Putamen (tissue), 1 donor: Measurements from ENCODE around the gene TSPYL6.

Experiments used
- DNase-seq: peaks from one replicate; pipeline ENCODE4 v3.0.0-alpha.2; 2016; ENCODE audit warnings: low spot score

TSPYL6 gene

DNA sequence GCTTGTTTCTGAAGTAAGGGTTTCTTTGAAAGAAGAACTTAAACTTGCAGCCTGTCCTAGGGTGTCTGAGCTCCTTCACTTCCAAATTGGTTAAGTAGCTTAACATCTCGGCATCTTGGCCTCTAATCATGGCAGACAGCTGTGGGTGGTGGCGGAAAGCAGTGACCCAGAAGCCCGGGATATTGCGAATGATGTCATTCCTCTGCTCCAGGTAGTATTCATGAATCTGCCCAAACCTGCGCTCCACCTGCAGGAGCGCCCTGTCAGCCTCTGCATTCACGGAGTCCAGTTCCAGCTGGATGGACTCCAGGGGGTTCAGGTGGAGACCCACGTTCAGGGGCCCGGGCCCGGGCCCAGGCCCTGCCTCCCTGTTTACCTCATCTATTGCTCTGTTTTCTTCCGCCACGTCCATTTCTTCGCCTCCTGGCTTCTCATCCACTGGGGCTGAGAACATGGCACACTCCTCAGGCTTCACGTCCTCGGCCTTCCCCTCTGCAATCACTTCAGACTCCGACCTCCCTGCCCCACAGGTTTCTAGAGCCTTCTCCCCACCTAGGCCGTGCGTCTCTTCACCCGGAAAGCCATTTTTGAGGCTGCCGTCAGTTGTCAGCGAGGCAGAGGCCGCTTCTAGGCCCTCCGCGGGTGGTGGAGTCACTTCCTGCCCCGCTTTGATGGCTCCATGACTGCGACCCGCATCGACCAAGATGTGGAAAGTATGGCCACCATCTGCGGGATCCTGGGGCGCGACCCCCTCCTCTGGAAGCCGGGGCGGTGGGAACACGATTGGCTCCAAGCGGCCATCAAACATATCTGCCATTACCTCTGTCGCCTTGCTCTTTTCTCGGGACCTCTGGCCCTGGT, 569 bp downstream of the TSPYL6 start:
- DNase-seq: no peak

DNA sequence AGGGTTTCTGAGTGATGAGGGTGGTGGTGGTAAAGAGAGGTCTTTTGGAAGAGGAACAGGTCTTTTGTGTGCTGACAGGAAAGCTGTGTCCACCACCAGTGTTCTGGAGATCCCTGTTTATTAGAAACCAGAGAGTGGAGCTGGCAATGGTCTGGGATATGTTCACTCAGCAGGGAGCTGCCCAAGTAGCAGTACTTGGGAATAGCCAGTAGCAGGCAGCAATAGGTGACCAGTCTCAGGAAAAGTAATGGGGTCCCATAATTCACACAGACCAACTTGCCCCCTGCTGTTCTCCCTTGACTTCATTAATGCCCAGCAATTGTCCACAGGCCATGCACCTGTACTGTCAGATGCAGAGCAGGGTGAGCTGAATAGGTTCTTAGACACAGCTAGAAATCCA, 1.8 kb downstream of the TSPYL6 start:
- no peak for DNase-seq

DNA sequence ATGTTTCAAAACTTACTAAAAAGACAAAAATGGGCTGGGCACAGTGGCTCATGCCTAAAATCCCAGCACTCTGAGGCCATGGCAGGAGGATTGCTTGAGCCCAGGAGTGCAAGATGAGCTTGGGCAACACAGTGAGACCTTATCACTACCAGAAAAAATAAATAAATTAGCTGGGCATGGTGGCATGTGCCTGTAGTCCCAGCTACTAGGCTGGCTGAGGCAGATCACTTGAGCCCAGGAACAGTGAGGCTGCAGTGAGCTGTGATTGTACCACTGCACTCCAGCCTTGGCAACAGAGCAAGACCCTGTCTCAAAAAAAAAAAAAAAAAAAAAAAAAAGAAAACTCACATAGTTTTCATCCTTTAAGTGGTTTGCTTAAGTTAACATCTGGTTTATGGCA, 6.4 kb downstream of the TSPYL6 start:
- DNase-seq: no peak

DNA sequence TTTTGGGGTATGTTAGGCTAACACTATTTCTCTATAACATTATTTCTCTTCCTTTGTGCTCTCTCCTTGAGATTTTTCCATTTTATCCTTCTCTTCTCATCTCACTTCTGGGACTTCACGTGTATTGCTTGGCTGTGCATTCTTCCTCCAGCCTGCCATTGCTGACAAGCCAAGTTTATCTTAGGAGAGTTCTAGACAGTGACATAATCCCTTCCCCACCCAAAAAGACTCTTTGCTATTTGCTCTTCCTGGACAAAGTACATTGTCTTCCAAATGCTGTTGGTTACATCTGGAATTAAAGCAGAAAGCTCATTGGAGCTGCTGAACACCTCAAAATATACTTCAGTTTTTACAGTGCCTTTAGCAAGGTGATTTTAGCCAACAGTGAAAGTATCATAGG, 8.9 kb downstream of the TSPYL6 start:
- no peak for DNase-seq

DNA sequence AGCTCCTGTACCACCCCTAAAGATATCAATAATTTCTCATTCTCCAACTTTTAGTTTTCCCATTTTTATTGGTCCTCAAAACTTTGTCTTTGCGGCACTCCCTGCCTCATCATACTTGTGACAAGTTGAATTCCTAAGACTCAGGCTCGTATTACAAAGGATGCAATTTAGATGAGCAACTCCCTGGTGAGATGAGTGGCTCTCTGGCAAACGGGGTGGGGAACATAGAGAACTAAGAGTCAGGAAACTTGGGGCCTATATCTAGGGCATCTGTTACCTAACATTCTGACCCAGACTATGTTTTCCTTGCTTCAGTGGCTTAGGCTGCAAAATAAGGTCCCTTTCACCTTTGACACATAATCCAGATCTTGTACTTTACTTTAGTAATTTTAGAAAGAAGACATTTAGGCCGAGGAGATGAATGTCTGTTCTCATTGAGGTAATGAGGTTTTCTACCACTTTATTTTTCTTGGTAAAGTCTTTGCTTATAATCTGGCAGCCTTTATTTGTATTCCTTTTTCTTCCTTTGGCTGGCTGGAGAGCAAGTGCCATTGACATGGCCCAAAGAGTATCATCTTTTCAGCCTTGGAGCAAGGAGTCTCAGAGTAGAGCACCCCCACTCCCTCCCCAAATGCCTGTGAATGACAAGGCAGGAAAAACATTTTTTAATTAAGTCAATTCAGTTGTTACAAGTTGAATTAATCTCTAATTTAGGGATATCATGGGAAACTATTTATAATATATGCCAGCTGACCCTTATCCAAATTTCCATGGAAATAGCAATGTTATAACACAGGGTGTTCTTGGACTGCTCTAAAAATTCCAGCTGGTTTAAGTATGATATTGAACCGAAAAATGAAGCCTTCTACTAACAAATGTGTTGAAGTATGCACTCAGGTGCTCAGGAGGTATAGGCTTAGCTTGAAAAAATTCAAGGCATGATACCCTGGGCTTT, 15.2 kb downstream of the TSPYL6 start:
- no peak for DNase-seq

DNA sequence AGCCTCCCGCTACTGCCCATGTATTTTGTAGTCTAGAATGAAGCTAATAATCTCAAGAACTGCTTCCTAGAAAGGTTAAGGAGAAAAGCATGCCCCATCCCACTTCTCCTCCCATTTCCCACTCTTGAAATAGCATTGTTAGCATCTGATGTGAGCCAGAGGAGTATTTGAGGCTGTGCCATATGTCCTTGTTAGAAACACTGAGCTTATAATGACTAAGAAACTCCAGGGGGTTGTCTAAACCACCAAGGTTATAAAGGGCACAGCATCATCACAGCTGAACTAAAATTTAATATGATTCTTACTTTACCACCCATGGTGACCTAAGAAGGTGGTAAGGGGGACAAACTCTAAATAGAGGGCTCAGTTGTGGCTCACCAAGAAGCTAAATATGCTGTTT, 16.6 kb downstream of the TSPYL6 start:
- DNase-seq: no peak

DNA sequence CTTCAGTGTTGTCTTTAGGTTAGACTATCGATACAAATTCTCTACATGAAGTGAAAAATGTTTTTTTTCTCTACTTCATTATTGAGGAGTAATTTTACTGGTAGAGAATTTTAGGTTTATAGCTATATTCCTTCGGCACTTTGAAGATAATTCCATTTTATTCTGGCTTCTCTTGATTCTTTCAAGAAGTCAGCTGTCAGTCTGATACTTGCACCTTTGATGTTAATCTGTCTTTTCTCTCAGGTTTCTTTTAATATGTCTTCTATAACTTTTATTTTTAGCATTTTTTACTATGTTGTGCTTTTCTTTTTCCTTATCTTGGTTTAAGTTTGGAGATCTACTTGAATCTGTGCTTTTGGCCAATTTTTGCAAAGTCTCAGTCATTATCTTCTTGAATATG, 18.6 kb downstream of the TSPYL6 start:
- DNase-seq: no peak

DNA sequence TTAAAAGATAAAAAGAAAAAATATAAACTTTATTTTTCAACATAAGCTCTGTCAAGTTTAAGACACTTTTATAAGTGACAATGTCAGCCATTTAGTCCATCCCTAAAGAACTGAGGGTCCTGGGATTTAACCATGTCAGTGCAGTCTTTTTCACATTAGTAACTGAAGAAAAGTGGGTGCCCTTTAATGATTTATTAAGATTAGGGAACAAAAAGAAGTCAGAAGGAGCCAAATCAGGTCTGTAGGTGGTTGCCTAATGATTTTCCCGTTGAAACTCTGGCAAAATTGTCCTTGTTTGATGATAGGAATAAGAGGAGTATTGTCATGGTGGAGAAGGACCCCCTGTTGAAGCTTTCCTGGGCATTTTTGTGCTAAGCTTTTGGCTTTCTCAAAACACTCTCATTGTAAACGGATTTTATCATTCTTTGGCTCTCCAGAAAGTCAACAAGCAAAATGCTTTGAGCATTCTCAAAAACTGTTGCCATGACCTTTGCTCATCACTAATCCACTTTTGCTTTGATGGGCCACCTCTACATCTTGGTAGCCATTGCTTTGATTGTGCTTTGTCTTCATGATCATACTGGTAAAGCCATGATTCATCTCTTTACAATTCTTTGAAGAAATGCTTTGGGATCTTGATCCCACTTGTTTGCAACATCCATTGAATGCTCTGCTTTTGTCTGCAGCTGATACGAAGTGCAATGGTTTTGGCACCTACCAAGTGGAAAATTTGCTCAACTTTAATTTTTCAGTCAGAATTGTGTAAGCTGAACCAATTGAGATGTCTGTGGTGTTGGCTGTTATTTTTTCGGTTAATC, 22.0 kb downstream of the TSPYL6 start:
- DNase-seq: no peak

DNA sequence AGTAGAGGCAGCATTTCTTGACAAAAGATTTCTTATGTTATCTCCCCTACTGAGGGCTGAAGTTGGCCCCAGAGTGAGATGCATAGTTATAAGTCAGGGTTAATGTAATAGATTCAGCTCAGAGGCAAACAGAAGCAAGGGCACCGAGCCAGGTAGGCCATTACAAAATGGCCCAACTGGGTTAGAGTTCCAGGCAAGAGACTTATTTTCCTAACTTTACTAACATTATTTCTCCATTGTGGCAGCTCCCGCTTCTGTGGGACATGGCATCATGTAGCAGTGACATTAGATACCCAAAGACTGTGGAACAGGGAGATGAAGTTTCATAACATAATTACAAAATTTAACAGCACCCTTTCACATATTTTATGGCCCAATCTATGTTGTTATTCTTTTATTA, 27.1 kb downstream of the TSPYL6 start:
- DNase-seq: no peak

DNA sequence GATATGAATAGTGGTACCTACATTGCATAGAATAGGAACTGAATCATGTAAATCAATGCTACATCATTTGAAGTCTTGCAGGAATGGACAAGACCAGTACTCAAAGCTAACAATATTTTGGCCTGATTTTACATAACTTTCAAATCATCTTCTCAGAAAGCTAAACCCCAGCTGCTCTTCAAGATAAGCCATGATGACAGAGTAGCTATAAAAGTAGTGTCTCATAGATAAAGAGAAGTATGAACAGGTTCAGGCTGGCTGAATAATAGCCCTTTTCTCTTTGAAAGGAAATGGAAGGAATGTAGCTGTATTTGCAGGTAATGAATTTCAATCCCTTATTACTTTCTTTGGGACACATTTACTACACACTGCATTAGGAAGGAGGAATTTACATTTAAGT, 28.2 kb downstream of the TSPYL6 start:
- no peak for DNase-seq

DNA sequence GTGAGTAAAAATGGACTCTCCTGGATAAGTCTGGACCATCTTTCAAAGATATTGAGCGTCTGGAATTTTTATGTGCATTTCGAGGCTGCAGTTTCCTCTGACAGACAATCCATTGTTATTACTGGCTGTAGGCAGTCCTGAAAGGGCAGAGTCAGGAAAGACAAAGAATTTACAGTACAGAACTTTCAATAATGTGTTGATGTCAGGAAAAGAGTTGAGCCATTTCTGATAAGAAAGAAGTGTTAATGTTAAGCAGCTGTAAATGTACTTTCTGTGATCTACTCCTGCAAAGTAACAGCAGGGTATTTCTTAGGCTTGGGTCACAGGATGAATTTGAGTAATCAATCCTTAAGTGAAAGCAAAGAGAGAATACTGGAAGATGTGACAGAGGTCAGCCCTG, 29.8 kb downstream of the TSPYL6 start:
- peak; percentile 50 for DNase-seq

DNA sequence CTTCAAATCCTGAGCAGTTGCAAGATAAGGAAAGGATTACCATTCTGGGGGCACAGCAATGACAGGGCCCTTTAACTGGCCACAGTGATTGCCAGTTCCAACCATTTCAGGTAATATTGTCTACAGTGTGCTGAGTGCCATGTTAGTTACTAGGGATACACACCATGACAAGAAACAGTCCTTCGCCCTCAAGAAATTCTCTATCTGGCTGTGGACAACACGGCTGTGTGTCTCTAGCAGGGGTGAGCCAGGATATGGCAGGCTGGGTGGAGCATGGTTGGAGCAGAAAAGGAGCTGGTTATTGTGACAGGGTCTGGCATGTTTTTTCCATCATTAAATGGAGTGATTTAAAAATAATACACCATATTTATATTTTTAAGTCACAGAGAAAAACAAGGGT, 31.0 kb downstream of the TSPYL6 start:
- no peak for DNase-seq

DNA sequence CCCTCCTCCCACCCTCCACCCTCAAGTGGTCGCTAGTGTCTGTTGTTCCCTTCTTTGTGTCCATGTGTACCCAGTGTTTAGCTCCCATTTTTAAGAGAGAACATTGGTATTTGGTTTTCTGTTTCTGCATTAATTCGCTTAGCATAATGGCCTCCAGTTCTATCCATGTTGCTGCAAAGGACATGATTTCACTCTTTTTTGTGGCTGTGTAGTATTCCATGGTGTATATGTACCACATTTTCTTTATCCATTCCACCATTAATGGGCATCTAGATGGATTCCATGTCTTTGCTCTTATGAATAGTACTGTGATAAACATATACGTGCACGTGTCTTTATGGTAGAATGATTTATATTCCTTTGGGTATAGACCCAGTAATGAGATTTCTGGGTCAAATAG, 42.9 kb downstream of the TSPYL6 start:
- no peak for DNase-seq

DNA sequence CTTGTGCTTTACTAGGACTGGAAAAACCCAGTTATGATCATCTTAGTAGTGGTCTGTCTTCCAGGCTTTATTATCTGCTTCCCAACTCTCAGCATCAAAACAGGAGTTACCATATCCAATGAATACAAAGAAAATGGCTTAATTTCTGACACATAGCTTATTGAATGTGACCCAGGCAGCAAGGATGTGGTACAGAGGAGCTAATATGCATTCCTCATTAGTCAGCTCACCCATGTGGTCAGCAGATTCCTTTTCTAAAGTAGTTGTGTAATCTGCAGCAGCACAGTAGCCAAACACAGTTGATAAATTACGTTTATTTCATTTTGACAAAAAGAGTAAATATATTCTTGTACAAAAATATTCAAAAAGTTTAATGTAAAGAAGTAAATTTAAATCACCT, 43.6 kb downstream of the TSPYL6 start:
- no peak for DNase-seq

DNA sequence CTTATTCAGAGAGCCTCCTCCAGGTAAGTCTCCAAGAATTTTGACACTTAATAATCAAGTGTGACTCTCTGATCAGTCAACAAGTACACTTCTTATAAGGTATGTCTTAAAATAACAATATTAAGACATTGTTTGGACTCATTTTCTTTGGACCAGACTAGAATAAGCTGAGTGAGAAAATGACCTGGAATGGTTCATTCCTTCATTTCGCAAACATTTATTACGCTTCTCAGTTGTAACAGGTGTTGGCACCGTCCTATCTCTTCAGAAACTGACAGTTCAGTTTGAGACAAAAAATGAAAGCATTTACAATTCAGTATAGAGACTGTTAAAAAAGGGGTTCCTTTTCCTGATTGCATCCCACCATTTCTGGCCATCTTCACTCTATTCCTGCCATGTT, 46.6 kb downstream of the TSPYL6 start:
- DNase-seq: no peak

DNA sequence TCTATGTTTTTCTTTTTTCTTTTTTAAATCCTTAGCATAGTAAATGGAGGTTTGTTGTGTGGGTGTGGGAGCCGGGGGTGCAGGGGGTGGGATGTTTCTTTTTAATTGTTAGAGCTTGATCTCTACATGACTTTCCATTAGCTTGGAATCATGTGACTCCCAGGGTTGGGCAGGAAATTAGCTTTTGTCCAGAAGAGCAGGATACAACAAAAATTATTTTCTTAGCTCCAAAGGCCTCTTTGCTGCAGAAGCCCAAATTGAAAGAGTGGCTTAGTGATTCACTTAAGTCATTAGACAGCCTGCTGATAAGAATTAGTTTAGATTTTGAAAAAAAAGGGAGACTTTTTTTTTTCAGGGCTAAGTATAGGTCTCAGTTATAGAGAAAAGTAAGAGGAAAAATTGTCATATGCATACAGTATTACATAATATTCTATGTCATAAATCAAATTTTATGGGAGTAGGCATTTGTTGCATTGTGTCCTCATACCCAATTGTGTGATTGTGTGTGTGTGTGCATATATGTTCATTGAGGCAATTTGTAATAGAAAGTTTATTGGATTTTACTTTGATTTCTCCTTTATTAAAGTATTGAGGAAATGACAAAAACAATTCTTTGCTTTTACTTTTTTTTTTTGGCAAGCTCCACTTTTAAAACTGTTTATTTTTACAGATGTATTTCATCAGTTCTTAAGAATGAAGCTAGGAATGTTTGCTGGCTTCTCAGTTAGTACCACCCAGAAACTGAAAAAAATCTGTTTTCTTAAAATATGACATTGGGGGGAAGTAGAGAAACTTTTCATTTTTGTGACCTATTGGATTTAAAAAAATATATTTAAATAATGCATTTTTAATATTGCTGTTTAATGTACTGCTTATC, 47.4 kb downstream of the TSPYL6 start:
- peak; percentile 18 for DNase-seq

DNA sequence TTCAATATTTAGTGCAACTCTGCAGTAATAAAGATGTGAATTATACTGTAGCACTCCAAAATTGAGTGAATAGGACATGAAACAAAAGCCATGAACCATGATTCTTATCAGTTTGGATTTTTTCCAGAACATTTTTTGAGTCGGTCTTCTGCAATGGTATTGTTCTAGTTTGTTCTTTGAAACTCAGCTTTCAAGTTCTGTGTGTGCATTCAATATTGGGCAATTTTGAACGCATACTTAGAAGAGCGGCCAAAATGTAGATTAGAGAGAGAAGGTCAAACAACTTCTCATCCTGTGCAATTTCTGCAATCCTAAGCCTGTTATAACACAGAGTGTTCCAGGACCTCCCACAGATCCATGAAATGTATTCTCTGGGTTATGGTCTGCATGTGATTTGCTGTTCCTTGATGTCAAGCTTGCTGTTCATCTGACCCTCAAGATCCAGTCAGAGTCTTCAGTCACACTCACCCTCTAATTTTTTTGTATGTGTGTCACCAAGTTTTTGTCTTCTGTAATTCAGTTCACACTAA, 48.3 kb downstream of the TSPYL6 start:
- no peak for DNase-seq

DNA sequence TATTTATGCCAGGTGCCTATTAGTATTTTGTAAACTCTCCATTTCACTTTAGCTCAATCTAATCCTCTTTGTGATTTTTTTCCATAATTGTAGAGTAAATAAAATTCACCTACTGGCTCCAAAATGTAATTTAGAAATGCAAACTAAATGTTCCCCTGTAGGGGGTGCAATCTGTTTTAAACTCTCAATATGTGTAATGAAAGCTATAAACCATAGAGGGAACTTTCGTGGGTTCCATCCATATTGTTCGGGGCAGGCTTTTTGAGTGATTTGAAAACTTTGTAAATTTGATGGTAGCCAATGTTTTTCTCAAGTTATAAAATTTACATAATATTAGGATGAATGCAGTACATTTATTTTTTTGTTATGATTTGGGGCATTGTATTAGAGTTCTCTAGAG, 49.4 kb downstream of the TSPYL6 start:
- peak; percentile 32 for DNase-seq

DNA sequence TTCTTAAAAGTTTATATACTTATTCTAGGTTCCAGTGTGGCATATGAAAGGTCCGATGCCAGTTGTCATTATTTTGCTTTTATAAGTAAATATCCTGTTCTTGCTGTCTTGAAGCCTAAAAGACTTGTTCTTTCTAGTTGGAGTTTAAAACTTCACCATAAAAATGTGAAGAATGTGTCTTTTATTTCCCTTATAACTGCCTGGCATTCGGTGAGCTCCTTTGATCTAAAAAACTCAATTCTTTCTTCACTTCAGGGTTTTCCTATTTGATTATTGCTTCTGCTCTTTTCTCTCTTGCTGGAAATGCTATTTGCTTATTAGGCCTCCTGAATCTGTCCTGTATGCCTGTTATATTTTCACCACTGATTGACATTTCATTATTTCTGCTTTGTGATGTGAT, 51.6 kb downstream of the TSPYL6 start:
- DNase-seq: no peak
